ENCODE measurements around the gene WWTR1.

DNA sequence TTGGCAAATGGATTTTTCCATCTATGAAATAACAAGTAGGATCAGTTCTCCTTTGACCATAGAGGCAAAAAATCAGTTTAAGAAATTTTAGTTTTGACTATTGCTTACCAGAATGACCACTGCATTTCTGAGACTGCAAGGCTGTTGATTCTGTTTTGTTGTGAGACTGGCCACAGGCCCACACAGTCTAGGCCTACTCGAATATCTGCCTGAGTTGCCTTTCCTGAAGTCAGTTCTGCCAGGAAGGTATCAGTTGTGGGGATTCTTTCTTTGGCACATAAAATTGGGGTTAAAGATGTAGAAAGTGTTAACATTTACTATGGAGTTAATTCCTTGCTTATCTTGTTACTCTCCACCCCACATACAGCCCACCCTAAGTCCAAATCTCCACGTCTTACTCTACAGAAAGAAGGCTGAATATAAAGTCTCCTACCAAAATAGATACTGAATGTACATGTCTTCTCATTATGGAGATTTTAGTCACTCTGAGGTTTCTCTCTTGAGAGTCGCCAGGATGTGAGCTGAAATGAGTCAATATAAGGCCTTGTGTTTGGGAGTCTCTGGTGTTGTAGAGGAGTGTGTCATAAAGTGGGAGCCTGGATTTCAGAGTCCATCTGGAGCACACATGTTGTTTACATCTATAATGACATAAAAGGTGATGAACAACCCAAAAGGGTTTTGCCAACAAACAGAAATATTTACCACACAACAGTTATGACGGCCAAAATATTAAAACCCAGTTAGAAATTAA, 45.0 kb upstream of the WWTR1 start:
- TF ChIP-seq, protein P1, sequence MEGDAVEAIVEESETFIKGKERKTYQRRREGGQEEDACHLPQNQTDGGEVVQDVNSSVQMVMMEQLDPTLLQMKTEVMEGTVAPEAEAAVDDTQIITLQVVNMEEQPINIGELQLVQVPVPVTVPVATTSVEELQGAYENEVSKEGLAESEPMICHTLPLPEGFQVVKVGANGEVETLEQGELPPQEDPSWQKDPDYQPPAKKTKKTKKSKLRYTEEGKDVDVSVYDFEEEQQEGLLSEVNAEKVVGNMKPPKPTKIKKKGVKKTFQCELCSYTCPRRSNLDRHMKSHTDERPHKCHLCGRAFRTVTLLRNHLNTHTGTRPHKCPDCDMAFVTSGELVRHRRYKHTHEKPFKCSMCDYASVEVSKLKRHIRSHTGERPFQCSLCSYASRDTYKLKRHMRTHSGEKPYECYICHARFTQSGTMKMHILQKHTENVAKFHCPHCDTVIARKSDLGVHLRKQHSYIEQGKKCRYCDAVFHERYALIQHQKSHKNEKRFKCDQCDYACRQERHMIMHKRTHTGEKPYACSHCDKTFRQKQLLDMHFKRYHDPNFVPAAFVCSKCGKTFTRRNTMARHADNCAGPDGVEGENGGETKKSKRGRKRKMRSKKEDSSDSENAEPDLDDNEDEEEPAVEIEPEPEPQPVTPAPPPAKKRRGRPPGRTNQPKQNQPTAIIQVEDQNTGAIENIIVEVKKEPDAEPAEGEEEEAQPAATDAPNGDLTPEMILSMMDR (IDR thresholded peaks at IDR 0.05), result no peak
- TF ChIP-seq POLR2A (IDR thresholded peaks at IDR 0.05) (no peak), EP300 (IDR thresholded peaks at IDR 0.05) (no peak), POLR2AphosphoS5 (IDR thresholded peaks at IDR 0.05) (no peak)

Measured in upper lobe of left lung (tissue), 4 donors.